Measurements from ENCODE around the gene NCS1.

DNA sequence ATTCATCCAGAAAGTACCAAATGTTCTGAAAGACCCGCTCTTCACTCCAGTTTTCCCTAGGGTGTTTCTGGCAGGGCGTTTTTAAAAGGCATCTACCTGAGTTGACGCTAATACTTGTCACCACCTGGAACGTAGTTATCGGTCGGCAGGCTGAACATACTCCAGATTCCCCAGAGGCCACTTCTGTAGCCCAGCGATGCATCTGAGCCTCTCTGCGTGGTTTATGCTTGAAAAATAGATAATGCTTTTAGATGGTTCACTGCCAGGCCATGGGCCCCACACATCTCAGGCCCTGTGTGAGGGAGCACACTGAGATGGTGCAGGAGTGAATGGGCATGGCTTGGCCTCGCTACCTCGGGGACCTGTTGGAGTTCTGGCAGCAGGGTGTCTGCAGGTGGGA is 33.0 kb upstream of the NCS1 start:
- TF ChIP-seq POLR2A (IDR thresholded peaks at IDR 0.05; ENCODE audit: low read depth, low read length) (no peak), POLR2AphosphoS5 (IDR thresholded peaks at IDR 0.05; ENCODE audit: low read depth, low read length) (no peak)

Measured in GM12892 (cell line).